ENCODE results near the gene CCDC187.

CCDC187 gene

DNA sequence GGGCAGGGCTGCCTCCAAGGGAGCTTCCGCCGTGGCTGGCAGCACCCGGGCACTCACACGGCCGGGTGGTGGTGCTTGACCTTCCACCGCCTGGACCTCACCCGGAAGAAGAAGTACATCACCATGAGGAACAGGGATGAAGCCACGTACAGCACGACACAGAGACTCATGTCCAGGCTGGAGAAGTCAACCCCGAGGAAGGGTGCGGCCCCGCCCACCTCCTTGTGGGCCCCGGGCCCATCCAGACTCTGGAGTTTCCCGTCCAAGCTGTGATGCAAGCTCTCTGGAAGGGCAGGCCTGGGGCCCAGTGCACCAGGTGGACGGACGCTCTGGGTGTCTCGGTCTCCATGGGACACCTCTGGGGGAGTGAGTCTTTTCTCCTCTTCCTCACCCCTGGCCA, 95.2 kb downstream of the CCDC187 start:
- Histone ChIP-seq H4K20me1 (peaks cover 98% of the 10 kb centered on the region), H3K36me3 (peaks cover 78% of the 10 kb centered on the region), H3K4me2 (no peak overlapping the region), H3K4me3 (no peak overlapping the region), H3K27ac (no peak overlapping the region), H3K9me3 (0 out of 2 replicates have a peak, but pooled peaks cover 1% of the 10 kb centered on the region), H3K27me3 (peaks cover 25% of the 10 kb centered on the region), H3K4me1 (peaks cover 34% of the 10 kb centered on the region), H3K9ac (no peak overlapping the region)
- TF ChIP-seq Cebpa-rat (IDR thresholded peaks at IDR 0.05) = no peak

GRCh38 chr9:136207616-136208015, 96.3 kb downstream of the CCDC187 start:
- peaks cover 28% of the 10 kb centered on the region for H3K4me1 ChIP-seq
- peaks cover 67% of the 10 kb centered on the region for H3K36me3 ChIP-seq
- H3K9me3 ChIP-seq = no peaks in the 10 kb centered on the region
- H3K4me2 ChIP-seq = peak overlapping the region; percentile 19; the same call in 1 of the 2 replicates
- H3K27ac ChIP-seq = no peak overlapping the region
- peaks cover 95% of the 10 kb centered on the region for H4K20me1 ChIP-seq
- peaks cover 36% of the 10 kb centered on the region for H3K27me3 ChIP-seq
- H3K4me3 ChIP-seq = no peak overlapping the region
- no peak for TF ChIP-seq Cebpa-rat (IDR thresholded peaks at IDR 0.05)
- no peak overlapping the region for H3K9ac ChIP-seq

DNA sequence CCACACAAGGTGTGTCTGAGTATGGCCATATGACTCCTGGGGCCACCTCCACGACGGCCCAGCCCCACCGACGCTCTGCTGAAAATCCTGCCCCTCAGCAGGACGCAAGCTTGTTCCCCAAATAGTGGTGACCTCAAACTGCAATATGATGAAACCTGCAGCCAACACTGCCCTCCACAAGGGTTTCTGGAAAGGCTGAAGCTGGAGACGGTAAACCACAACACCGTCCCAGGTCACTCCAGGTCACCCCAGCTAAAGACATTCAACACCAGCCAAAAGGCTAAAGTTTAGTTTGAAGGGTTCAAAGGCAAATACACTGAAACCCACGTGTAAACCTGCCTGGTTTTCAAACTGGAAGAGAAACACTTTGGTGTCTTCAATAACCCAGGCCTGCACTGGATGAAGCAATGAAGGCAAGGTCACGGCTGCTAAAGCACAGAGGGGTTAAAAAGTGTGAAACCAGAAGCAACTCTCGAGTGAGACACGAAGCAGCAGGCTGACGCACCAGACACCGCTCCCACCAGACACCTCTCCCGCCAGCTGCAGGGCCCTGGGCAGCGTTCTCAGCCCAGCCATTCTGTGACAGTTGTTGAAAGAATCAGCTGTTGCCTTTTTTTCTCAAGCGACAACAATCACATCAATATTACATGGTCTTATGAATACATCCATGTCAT, 97.2 kb downstream of the CCDC187 start:
- H4K20me1 ChIP-seq = peaks cover 93% of the 10 kb centered on the region
- H3K9me3 ChIP-seq = peaks cover under 1% of the 10 kb centered on the region; the same call in 1 of the 2 replicates
- no peak overlapping the region for H3K27ac ChIP-seq
- H3K4me3 ChIP-seq = no peak overlapping the region
- TF ChIP-seq Cebpa-rat (IDR thresholded peaks at IDR 0.05) = no peak
- no peak overlapping the region for H3K9ac ChIP-seq
- H3K36me3 ChIP-seq = peaks cover 58% of the 10 kb centered on the region
- peaks cover 44% of the 10 kb centered on the region for H3K27me3 ChIP-seq
- H3K4me2 ChIP-seq = no peak overlapping the region
- H3K4me1 ChIP-seq = peaks cover 19% of the 10 kb centered on the region

GRCh38 chr9:136205707-136205992, 98.2 kb downstream of the CCDC187 start:
- Histone ChIP-seq H4K20me1 (peaks cover 93% of the 10 kb centered on the region), H3K4me3 (no peak overlapping the region), H3K4me2 (no peak overlapping the region), H3K9me3 (peaks cover 8% of the 10 kb centered on the region; the same call in 1 of the 2 replicates), H3K36me3 (peaks cover 48% of the 10 kb centered on the region), H3K27ac (no peak overlapping the region), H3K9ac (no peak overlapping the region), H3K4me1 (peaks cover 14% of the 10 kb centered on the region), H3K27me3 (peaks cover 55% of the 10 kb centered on the region)
- no peak for TF ChIP-seq Cebpa-rat (IDR thresholded peaks at IDR 0.05)

DNA sequence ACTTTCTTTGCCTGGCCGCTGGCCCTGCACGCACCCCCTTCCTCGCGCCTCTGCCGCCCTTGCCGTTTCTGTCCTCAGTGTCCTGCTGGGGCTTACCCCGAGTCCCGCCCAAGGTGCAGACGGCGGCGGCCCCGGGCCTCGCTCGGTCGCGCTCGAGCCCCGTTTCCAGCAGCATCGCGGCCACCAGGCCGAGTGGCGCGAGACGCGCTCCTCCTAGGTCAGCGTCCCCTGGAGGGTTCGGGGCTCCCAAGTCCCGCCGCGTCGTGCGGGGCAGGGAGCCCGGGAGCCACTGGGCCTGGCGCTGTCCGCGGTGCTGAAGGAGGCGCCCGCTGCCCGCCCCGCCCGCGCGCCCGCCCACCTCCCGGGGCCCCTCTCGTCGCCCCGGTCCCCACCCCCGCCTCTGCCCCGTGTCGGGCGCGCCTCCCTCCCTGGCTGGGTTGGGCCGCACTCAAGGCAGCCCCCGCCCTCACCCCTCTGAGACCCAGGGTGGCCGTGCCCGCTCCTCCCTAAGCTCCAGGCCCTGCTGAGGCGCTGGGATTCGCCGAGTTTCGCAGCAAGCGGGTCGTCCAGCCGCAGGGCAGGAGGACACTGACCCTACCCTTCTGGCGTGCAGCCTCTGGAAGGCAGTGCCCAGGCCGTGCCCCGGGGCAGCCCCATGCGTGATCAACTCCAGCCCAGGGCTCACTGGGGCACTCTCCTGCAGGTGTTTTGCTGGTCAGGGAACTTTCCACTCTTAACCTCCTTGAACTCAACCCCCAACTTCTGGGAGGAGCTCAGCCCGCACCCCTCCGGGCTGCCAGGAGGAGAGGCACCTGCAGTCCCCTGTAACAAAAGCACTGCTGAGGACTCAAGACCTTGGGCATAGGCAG, 98.8 kb downstream of the CCDC187 start, which contains the start of gene LHX3:
LHX3 (minus strand) TSS at position 291 of the 869 bp plus-strand sequence; CDS start at position 175, 116 bp downstream.
- H3K27me3 ChIP-seq = peaks cover 61% of the 10 kb centered on the region
- H3K4me2 ChIP-seq = no peak within 1 kb of the TSS
- TF ChIP-seq Cebpa-rat (IDR thresholded peaks at IDR 0.05) = no peak
- no peak within 1 kb of the TSS for H3K9ac ChIP-seq
- H3K9me3 ChIP-seq = peaks cover 8% of the 10 kb centered on the region; the same call in 1 of the 2 replicates
- H3K4me3 ChIP-seq = no peak within 1 kb of the TSS
- H3K36me3 ChIP-seq = peaks cover 42% of the 10 kb centered on the region
- no peak within 1 kb of the TSS for H3K27ac ChIP-seq
- peaks cover 14% of the 10 kb centered on the region for H3K4me1 ChIP-seq
- H4K20me1 ChIP-seq = peaks cover 93% of the 10 kb centered on the region

- peaks cover 69% of the 10 kb centered on the region for H3K27me3 ChIP-seq
Measured at GRCh38 chr9:136204145-136204805, 99.6 kb downstream of the CCDC187 start.

GRCh38 chr9:136203408-136204144, 100.3 kb downstream of the CCDC187 start:
- Histone ChIP-seq H3K4me2 (no peak overlapping the region), H3K4me1 (peaks cover 11% of the 10 kb centered on the region), H4K20me1 (peaks cover 87% of the 10 kb centered on the region), H3K36me3 (peaks cover 27% of the 10 kb centered on the region), H3K4me3 (no peak overlapping the region), H3K9me3 (peaks cover 16% of the 10 kb centered on the region), H3K27me3 (peaks cover 75% of the 10 kb centered on the region), H3K9ac (no peak overlapping the region), H3K27ac (no peak overlapping the region)
- TF ChIP-seq Cebpa-rat (IDR thresholded peaks at IDR 0.05) = no peak

More at GRCh38 chr9:136204145-136204805, 99.6 kb downstream of the CCDC187 start:
- H3K27ac ChIP-seq = no peak overlapping the region
- no peak overlapping the region for H3K9ac ChIP-seq
- peaks cover 15% of the 10 kb centered on the region for H3K9me3 ChIP-seq
- no peak for TF ChIP-seq Cebpa-rat (IDR thresholded peaks at IDR 0.05)
- peaks cover 34% of the 10 kb centered on the region for H3K36me3 ChIP-seq
- no peak overlapping the region for H3K4me2 ChIP-seq
- peaks cover 14% of the 10 kb centered on the region for H3K4me1 ChIP-seq
- no peak overlapping the region for H3K4me3 ChIP-seq
- peaks cover 92% of the 10 kb centered on the region for H4K20me1 ChIP-seq

DNA sequence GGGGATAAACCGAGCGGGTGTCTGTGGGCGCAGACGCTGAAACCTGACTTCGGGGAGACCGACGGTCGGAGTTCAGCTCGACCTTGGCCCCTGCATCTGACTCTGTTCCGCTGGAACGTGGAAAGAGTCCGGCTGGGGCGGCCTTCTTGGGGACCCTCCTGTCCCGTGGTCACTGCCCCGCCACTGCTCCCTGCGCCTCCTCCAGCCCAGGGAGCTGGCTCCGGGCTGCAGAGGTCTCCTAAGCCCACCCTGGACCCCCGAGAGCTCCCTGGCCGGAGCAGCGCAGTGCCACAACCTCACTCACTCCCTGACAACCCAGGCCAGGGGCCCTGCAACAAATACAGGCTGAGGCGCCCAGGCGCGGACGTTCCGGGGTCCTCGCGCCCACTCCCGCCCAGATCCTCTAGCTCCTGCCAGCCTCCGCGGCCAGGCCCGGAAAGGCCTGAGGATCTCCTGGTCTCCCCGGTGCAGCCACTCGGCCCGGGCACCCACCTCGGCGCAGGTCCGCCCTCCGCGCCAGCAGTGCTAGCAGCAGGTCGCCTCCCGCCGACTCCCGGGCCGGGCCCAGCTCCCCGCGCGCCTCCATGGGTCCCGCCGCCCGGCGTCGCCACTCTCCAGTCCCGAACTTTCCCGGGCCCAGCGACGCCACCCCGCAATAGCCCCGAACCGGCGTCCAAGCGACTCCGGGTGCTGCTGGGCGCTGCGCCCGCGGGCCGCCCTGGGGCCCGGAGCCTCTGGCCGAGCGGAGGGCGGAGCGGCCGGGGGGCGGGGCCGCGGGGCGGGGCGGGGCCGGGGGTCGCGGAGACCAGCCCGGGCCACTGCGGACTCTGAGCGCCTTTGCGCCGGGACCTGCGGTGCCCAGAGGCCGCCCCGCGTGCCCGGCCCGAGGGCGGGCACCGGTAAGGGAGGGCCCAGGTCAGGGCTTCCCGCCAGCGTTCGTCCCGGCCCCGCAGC, 101.2 kb downstream of the CCDC187 start:
- Histone ChIP-seq H3K9me3 (peaks cover 16% of the 10 kb centered on the region), H3K4me1 (peaks cover 5% of the 10 kb centered on the region), H3K9ac (no peak overlapping the region), H3K27ac (no peak overlapping the region), H3K4me2 (no peak overlapping the region), H3K4me3 (no peak overlapping the region), H3K36me3 (peaks cover 21% of the 10 kb centered on the region), H4K20me1 (peaks cover 89% of the 10 kb centered on the region), H3K27me3 (peaks cover 83% of the 10 kb centered on the region)
- TF ChIP-seq Cebpa-rat (IDR thresholded peaks at IDR 0.05) = no peak
